KMS-11 (cell line): ENCODE results near the gene PPEF1.

ENCODE experiments used
- H2AFZ ChIP-seq: fragments of 200-600 bp; sonication (generic); 2 replicates; pipeline ENCODE4 v1.6.1; 2016; ENCODE audit warnings: antibody characterized with exemption, mixed run types, low read depth
- H3K27ac ChIP-seq: fragments of 200-600 bp; sonication (generic); 2 replicates; pipeline ENCODE4 v1.6.1; 2016; ENCODE audit warnings: mild to moderate bottlenecking, mixed run types
- H3K27me3 ChIP-seq: fragments of 200-600 bp; sonication (generic); 2 replicates; pipeline ENCODE4 v1.6.1; 2017; ENCODE audit warnings: mild to moderate bottlenecking, low read depth, mixed run types, moderate library complexity; ENCODE audit not compliant: insufficient read depth
- H3K36me3 ChIP-seq: fragments of 200-600 bp; sonication (generic); 2 replicates; pipeline ENCODE4 v1.6.1; 2017; ENCODE audit warnings: mild to moderate bottlenecking, mixed run types; ENCODE audit not compliant: insufficient read depth
- H3K4me1 ChIP-seq: fragments of 200-600 bp; sonication (generic); 2 replicates; pipeline ENCODE4 v1.6.1; 2016; ENCODE audit warnings: mild to moderate bottlenecking, low read depth, mixed run types; ENCODE audit not compliant: poor library complexity, severe bottlenecking
- H3K4me2 ChIP-seq: fragments of 200-600 bp; sonication (generic); 2 replicates; pipeline ENCODE4 v1.7.0; 2016; ENCODE audit warnings: mild to moderate bottlenecking, mixed run types
- H3K4me3 ChIP-seq: fragments of 200-600 bp; sonication (generic); IDR thresholded peaks from 2 replicates; pipeline ENCODE4 v1.6.1; 2017; ENCODE audit warnings: low read depth, low read length, mixed read lengths; ENCODE audit not compliant: insufficient read depth
- H3K79me2 ChIP-seq: fragments of 200-600 bp; sonication (generic); 2 replicates; pipeline ENCODE4 v1.6.1; 2016; ENCODE audit warnings: low read depth, mixed run types; ENCODE audit not compliant: insufficient read depth
- H3K9ac ChIP-seq: fragments of 200-600 bp; sonication (generic); 2 replicates; pipeline ENCODE4 v1.6.1; 2016; ENCODE audit warnings: mild to moderate bottlenecking, mixed run types
- H4K20me1 ChIP-seq: fragments of 200-600 bp; sonication (generic); 2 replicates; pipeline ENCODE4 v1.6.1; 2016; ENCODE audit warnings: mild to moderate bottlenecking, mixed run types; ENCODE audit not compliant: insufficient read depth
- CTCF ChIP-seq: fragments of 200-600 bp; sonication (generic); conservative IDR thresholded peaks from 2 replicates; pipeline ENCODE4 v1.6.1; 2017; ENCODE audit warnings: low read depth, mild to moderate bottlenecking, antibody characterized with exemption, low read length, moderate library complexity, mixed read lengths

The PPEF1 gene

GRCh38 chrX:18668071-18668835, 39.2 kb upstream of the PPEF1 start:
- H3K4me2 ChIP-seq: no peak overlapping the region
- H2AFZ ChIP-seq: no peak overlapping the region
- no peaks in the 10 kb centered on the region for H3K79me2 ChIP-seq

GRCh38 chrX:18672008-18672407, 35.4 kb upstream of the PPEF1 start, which contains the start of gene RS1:
TSS of gene RS1 (minus strand) at chrX:18672108. CDS start at chrX:18672068, 40 bp downstream.
- H3K4me3 ChIP-seq: no peak within 1 kb of the TSS
- no peak within 1 kb of the TSS for H3K4me2 ChIP-seq
- H3K9ac ChIP-seq: no peak within 1 kb of the TSS
- no peak within 1 kb of the TSS for H3K27ac ChIP-seq
- no peaks in the 10 kb centered on the region for H4K20me1 ChIP-seq
- no peaks in the 10 kb centered on the region for H3K4me1 ChIP-seq
- no peaks in the 10 kb centered on the region for H3K36me3 ChIP-seq
- TF ChIP-seq CTCF: no peak
- no peak within 1 kb of the TSS for H2AFZ ChIP-seq
- no peaks in the 10 kb centered on the region for H3K79me2 ChIP-seq
- no peaks in the 10 kb centered on the region for H3K27me3 ChIP-seq

More at GRCh38 chrX:18668071-18668835, 39.2 kb upstream of the PPEF1 start:
- no peaks in the 10 kb centered on the region for H3K27me3 ChIP-seq
- no peaks in the 10 kb centered on the region for H3K4me1 ChIP-seq
- H3K4me3 ChIP-seq: no peak overlapping the region
- H4K20me1 ChIP-seq: no peaks in the 10 kb centered on the region
- H3K9ac ChIP-seq: no peak overlapping the region
- TF ChIP-seq CTCF: no peak
- H3K27ac ChIP-seq: no peak overlapping the region
- no peaks in the 10 kb centered on the region for H3K36me3 ChIP-seq

- peak overlapping the region; percentile 82; the same call in 1 of the 2 replicates for H3K27ac ChIP-seq
- peak overlapping the region; percentile 47 for H3K4me2 ChIP-seq
- no peak for TF ChIP-seq CTCF
- H3K4me3 ChIP-seq: no peak overlapping the region
- H2AFZ ChIP-seq: peak overlapping the region; percentile 78; the same call in 1 of the 2 replicates
- no peaks in the 10 kb centered on the region for H3K27me3 ChIP-seq
- no peaks in the 10 kb centered on the region for H3K79me2 ChIP-seq
- no peaks in the 10 kb centered on the region for H3K4me1 ChIP-seq
- no peaks in the 10 kb centered on the region for H3K36me3 ChIP-seq
- H4K20me1 ChIP-seq: no peaks in the 10 kb centered on the region
- H3K9ac ChIP-seq: peak overlapping the region; percentile 82; the same call in 1 of the 2 replicates
These were observed 33.0 kb upstream of the PPEF1 start for GRCh38 chrX:18674417-18674787.

- H3K4me3 ChIP-seq: no peak overlapping the region
- H3K36me3 ChIP-seq: no peaks in the 10 kb centered on the region
- H2AFZ ChIP-seq: peak overlapping the region; percentile 86
- peak overlapping the region; percentile 57 for H3K4me2 ChIP-seq
- no peaks in the 10 kb centered on the region for H4K20me1 ChIP-seq
- no peak for TF ChIP-seq CTCF
- peak overlapping the region; percentile 82 for H3K27ac ChIP-seq
- H3K4me1 ChIP-seq: no peaks in the 10 kb centered on the region
- no peaks in the 10 kb centered on the region for H3K27me3 ChIP-seq
- no peaks in the 10 kb centered on the region for H3K79me2 ChIP-seq
- peak overlapping the region; percentile 82 for H3K9ac ChIP-seq
These were observed 32.4 kb upstream of the PPEF1 start for GRCh38 chrX:18674788-18675735.
